ENCODE results near the gene TNFRSF1A. TPM values are rescaled to one million over a fixed set of nuclear protein-coding genes. Genes with fewer than 3 reads are reported as not detected.

TNFRSF1A gene
- total RNA-seq, 1 experiment from 2014 or later, result 79.0 TPM

- ChIA-PET CTCF (no interaction called here), POLR2A (interaction anchor here (0.7 to 1.3 kb wide), 3 partner anchors 7 to 208 kb away, joined by 3 to 5 read pairs (median 3); partner anchors contain the start of gene TNFRSF1A)
- no peaks in the 10 kb centered on the region for H3K27me3 Mint-ChIP-seq (ENCODE audit: insufficient read depth, unreplicated experiment)
- Histone ChIP-seq H3K9me3 (no peaks in the 10 kb centered on the region), H3K4me1 (peaks cover 11% of the 10 kb centered on the region; the same call in 1 of the 2 replicates), H3K4me3 (ENCODE audit: low read depth, low read length) (no peak overlapping the region), H3K27me3 (replicated peaks; ENCODE audit: control insufficient read depth, insufficient read depth, low read length) (no peaks in the 10 kb centered on the region), H3K36me3 (ENCODE audit: control insufficient read depth, insufficient read depth, low read length) (peaks cover 3% of the 10 kb centered on the region; the same call in 1 of the 2 replicates)
- H3K36me3 Mint-ChIP-seq (ENCODE audit: insufficient read depth, unreplicated experiment), result peaks cover 75% of the 10 kb centered on the region
- no peaks in the 10 kb centered on the region for H3K9me3 Mint-ChIP-seq (ENCODE audit: unreplicated experiment)
- TF ChIP-seq CTCF (IDR thresholded peaks at IDR 0.05; ENCODE audit: insufficient read depth in 1 of 2, low read depth in 1 of 2, low read length in 1 of 2, severe bottlenecking in 1 of 2, unreplicated experiment in 1 of 2), result no peak
- no peak for DNase-seq
- no peaks in the 10 kb centered on the region for H3K4me1 Mint-ChIP-seq (ENCODE audit: low read depth, unreplicated experiment)
- no TSS peak for BruUV-seq (replicated peaks)
- intact Hi-C loops (cut with micrococcal nuclease; ENCODE audit: unreplicated experiment), result no loop called here
- no peak overlapping the region for H3K4me3 Mint-ChIP-seq (ENCODE audit: unreplicated experiment)
- H3K27ac Mint-ChIP-seq (ENCODE audit: unreplicated experiment), result no peak overlapping the region
Measured at GRCh38 chr12:6328945-6329702, 12.8 kb downstream of the TNFRSF1A start.

GRCh38 chr12:6328045-6328779, 13.7 kb downstream of the TNFRSF1A start:
- H3K4me3 ChIP-seq (ENCODE audit: low read depth, low read length), result no peak overlapping the region
- no peak for TF ChIP-seq CTCF (IDR thresholded peaks at IDR 0.05; ENCODE audit: insufficient read depth in 1 of 2, low read depth in 1 of 2, low read length in 1 of 2, severe bottlenecking in 1 of 2, unreplicated experiment in 1 of 2)
- Mint-ChIP-seq H3K36me3 (ENCODE audit: insufficient read depth, unreplicated experiment) (peaks cover 73% of the 10 kb centered on the region), H3K4me1 (ENCODE audit: low read depth, unreplicated experiment) (peaks cover 5% of the 10 kb centered on the region), H3K27ac (ENCODE audit: unreplicated experiment) (peak overlapping the region; percentile 37), H3K4me3 (ENCODE audit: unreplicated experiment) (no peak overlapping the region), H3K9me3 (ENCODE audit: unreplicated experiment) (no peaks in the 10 kb centered on the region), H3K27me3 (ENCODE audit: insufficient read depth, unreplicated experiment) (no peaks in the 10 kb centered on the region)
- H3K4me1 ChIP-seq, result peaks cover 16% of the 10 kb centered on the region
- H3K36me3 ChIP-seq (ENCODE audit: control insufficient read depth, insufficient read depth, low read length), result peaks cover 2% of the 10 kb centered on the region; the same call in 1 of the 2 replicates
- no peaks in the 10 kb centered on the region for H3K9me3 ChIP-seq
- H3K27me3 ChIP-seq (replicated peaks; ENCODE audit: control insufficient read depth, insufficient read depth, low read length), result no peaks in the 10 kb centered on the region
- ChIA-PET POLR2A (interaction anchor here (0.7 to 1.3 kb wide), 3 partner anchors 8 to 209 kb away, joined by 3 to 5 read pairs (median 3); partner anchors contain the start of gene TNFRSF1A), CTCF (interaction anchor here (0.6 to 2.9 kb wide), 3 partner anchors 43 to 206 kb away, joined by 3 to 26 read pairs (median 3); partner anchors contain the start of gene GAPDH)
- DNase-seq, result no peak
- intact Hi-C loops (cut with micrococcal nuclease; ENCODE audit: unreplicated experiment), result no loop called here
- BruUV-seq (replicated peaks), result no TSS peak

All from Caco-2 (cell line).